Activated CD4-positive, alpha-beta T cell treated with anti-CD3 and anti-CD28 coated beads for 4 hours (primary cell): ENCODE measurements around the gene ASMTL.
"Not testable (repeated sequence)": the region's sequence is repeated elsewhere in the genome, so short reads cannot be mapped to it uniquely, and the experiment has no call there.

Source experiments
- DNase-seq, 2 donors: peaks; one replicate each; pipeline ENCODE4 v3.0.0-alpha.2; 2020

ASMTL gene

GRCh38 chrX:1387141-1387776 lies 65.5 kb downstream of the ASMTL start:
- no peak for DNase-seq

GRCh38 chrX:1386338-1387127 lies 66.2 kb downstream of the ASMTL start:
- no peak for DNase-seq

DNA sequence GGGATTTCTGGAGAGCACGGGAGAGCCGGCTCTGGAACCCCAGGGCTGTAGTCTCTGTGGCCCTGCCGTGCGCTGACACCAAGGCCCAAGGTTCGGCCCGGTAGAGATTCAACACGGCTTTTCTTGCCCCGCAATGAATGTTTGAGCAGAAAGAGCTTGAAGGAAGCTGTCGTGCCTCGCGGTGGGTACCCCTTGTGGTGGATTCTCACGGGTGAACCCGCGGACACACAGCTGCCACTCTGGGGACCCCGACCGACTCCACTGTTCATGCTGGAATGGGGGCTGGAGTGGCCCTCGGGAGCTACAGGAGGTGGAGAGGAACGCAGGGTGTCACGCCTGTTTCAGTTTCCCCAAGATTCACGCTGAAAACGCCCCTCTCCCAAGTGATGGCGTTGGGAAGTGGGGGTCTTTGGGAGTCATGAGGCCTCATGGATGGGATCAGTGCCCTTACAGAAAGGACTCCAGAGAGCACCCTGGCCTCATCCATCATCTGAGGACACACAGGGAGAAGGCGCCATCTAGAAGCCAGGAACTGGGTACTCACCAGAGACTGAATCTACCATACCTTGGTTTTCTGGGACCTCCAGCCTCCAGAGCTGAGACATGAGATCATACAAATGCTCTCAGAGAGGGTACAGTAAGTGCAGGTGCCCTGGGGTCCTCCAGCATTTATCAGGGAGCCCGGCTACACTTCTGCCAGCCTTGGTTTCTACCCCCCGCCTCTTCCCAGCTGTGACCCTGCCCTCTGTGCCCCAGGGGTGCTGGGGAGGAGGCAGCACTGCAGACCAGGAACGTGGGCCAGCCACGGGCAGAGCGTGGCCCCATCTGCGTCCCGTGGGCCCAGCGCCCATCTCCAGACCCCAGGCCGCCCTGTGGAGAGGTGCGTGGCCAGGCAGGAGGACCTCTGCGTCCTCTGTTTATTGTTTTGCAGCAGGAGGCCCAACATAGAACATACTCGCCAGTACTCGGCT lies 67.2 kb downstream of the ASMTL start:
- DNase-seq = no peak

- no peak for DNase-seq
Observed at GRCh38 chrX:1384658-1385252, 68.0 kb downstream of the ASMTL start.

DNA sequence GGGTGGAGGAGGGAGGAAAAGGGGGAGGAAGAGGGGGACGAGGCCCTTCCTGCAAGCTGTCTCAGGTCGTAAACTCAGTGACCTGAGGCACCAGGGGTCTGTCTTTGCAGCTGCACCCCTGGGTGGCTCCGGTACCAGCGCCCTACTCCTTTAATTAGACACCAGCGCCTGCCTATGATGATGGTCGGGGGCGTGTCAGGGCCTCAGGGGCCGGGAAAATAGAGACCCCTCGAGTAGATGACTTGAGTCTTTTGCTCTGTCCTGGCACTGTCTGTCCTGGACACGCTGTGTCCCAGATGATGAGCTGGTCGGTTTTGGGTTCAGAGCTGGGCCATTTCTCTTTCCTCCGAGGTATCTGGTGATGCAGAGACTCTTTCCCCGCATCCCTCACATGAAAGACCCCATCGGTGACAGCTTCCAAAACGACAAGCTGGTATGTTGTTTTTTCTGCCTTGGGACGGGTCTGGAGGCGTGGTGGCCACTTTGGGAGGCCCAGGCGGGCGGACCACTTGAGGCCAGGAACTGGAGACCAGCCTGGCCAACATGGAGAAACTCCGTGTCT lies 72.0 kb downstream of the ASMTL start:
- DNase-seq = no peak

DNA sequence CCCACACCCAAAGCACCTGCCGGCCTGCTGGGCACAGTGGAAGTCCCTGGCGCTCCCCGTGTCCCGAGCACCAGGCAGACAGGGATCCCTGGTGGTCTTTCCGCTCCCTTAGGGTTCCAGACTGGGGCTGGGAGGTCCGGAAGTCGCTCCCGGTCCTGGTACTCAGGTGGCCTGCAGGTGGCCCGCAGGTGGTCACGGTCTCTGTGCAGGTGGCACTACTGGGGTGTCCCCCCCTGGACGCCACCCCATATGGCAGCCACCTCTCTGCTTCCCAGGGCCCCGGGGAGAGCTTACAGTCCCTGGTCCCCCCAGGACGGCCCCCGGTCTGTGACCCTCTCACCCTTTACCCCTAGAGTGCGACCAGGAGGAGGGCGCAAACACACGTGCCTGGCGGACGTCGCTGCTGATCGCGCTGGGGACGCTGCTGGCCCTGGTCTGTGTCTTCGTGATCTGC lies 74.4 kb downstream of the ASMTL start:
- DNase-seq = no peak

DNA sequence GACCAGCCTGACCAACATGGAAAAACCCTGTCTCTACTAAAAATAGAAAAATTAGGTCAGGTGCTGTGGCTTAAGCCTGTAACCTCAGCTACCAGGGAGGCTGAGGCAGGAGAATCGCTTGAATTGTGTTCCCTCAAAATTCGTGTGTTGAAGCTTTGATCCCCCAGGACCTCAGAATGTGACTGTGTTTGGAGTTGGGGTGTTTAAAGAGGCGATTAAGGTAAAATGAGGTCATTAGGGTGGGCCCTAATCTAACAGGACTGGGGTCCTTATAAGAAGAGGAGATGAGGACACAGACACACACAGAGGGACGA lies 84.4 kb downstream of the ASMTL start:
- DNase-seq = no peak

- not testable (repeated sequence) for DNase-seq
Observed at GRCh38 chrX:1366363-1366762, 86.3 kb downstream of the ASMTL start.

DNA sequence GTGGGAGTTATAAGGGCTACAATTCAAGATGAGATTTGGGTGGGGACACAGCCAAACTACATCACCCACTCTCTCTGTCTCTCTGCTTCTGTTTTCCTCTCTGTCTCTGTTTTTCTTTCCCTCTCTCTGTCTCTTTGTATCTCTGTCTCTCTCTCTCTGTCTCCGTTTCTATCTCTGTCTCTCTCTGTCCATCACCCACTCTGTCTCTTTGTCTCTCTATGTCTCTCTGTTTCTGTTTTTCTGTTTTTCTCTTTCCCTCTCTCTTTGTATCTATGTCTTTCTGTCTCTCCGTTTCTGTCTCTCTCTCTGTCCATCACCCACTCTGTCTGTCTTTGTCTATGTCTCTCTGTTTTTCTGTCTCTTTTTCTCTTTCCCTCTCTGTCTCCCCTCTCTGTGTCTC lies 90.8 kb downstream of the ASMTL start:
- no peak for DNase-seq

DNA sequence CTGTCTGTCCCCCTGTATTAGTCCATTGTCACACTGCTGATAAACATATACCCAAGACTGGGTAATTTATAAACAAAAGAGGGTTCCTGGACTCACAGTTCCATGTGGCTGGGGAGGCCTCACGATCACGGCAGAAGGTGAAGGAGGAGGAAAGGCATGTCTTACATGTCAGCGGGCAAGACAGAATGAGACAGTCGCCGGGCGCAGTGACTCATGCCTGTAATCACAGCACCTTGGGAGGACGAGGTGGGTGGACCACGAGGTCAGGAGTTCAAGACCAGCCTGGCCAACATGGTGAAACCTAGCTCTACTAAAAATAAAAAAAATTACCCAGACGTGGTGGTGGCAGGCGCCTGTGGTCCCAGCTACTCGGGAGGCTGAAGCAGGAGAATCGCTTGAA lies 91.4 kb downstream of the ASMTL start:
- DNase-seq = no peak

GRCh38 chrX:1360171-1360570 lies 92.5 kb downstream of the ASMTL start:
- DNase-seq = no peak

DNA sequence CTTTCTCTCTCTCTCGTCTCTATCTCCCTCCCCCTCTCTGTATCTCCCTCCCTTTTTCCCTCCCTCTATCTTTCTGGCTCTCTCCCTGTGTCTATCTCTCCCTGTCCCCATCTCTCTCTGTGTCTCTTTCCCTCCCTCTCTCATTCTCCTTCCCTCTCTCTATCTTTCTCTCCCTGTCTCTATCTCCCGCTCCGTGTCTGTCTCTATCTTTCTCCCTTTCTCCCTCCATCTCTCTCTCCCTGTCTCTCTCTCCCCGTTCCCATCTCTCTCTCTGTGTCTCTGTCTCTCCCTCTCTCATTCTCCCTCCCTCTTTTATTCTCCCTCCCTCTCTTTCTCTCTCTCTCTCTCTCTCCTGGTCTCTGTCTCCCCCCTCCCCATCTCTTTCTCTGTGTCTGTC lies 93.2 kb downstream of the ASMTL start:
- no peak for DNase-seq

GRCh38 chrX:1358793-1359476 lies 93.8 kb downstream of the ASMTL start:
- DNase-seq = no peak

DNA sequence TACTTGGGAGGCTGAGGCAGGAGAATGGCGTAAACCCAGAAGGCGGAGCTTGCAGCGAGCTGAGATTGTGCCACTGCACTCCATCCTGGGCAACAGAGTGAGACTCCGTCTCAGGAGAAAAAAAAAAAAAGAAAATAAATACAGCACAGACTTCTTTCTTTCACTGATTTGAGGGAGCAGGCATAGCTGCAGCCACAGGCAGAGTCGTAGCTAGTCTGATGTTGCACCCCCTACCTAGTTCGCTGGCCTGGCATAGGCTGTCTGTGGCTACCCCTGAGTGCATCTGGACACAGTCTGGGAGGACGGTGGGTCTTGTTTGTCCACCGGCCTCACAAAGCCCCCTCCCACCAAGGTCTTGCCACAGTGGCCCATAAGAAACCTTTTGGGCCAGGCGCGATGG lies 94.7 kb downstream of the ASMTL start:
- DNase-seq = no peak

GRCh38 chrX:1355131-1356046 lies 97.3 kb downstream of the ASMTL start:
- DNase-seq = no peak

DNA sequence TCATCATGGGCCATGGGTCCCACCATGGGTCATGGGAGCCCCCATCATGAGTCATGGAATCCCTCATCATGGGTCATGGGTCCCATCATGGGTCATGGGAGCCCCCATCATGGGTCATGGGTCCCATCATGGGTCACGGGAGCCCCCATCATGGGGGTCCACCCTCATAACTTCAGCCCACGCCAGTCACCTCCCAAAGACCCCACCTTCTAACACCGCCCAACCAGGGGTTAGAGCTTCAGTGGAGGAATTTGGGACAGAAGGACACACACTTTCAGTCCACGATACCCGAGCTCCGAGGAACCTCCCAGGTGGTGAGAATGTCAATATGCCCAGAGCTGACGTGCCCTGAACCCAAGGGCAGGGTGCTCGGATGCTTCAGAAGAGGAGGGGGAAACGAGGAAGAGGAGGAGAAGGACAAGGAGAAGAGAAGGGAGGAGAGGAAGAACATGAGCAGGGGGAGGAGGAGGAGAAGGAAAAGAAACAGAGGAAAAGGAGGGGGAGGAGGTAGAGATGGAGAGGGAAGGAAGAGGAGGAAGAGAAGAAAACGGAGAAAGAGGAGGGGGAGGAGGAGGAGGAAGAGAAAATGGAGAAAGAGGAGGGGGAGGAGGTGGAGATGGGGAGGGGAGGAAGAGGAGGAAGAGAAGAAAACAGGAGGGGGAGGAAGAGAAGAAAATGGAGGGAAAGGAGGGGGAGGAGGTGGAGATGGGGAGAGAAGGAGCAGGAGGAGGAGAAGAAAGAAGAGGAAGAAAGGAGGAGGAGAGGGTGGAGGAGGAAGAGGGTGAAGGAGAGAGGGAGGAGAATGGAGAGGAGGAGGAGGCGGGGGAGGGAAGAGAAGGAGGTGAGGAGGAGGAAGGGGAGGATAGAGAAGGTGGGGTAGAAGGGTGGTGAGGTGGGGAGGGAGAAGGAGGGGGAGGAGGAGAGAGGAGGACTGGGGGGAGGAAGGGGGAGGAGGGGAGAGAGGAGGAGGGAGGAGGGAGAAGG lies 98.4 kb downstream of the ASMTL start:
- no peak for DNase-seq
